Forelimb muscle (tissue), 1 donor: ENCODE data around the gene DAB2IP. TPM values are rescaled to one million over a fixed set of nuclear protein-coding genes. Genes with fewer than 3 reads are reported as not detected.

ENCODE experiments used
- DNase-seq: peaks from one replicate; pipeline ENCODE4 v3.0.0-alpha.2; 2013; ENCODE audit warnings: low read depth
- polyA plus RNA-seq: library from polyadenylated mRNA; unstranded; fragments of 120-200 nt; gene quantifications from one replicate; pipeline ENCODE4 v1.2.1, GENCODE V29; 2013; ENCODE audit not compliant: insufficient read length

The DAB2IP gene
- polyA plus RNA-seq, 1 donor, result 41.0 TPM

DNA sequence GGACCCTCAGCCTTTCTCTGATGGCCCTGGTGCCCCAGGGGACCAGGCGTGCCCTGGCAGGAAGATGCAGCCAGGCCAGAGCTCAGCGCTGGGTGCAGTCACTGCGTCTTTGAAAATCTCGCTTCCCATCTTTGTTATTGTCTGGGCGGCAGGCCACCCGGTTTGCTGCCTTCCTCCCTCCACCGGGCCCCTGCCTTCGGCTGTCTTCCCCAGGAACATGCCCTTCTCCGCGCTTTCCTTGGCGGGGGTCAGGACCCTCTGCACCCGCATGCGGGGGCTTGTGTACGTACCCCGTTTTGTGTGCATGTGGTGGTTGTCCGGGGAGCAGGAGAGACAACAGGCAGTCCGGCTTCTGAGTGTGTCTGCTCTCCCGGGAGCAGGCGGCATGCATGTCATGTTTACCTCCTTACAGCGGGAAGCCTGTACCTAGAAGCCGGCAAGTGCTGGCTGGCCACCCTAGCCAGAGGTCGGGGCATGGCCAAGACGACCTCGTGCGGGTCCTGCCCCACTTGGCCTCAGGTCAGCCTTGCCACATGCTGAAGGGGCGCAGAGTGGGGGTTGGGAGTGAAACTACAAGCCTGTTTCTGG lies 49.5 kb downstream of the DAB2IP start:
- DNase-seq, result no peak

DNA sequence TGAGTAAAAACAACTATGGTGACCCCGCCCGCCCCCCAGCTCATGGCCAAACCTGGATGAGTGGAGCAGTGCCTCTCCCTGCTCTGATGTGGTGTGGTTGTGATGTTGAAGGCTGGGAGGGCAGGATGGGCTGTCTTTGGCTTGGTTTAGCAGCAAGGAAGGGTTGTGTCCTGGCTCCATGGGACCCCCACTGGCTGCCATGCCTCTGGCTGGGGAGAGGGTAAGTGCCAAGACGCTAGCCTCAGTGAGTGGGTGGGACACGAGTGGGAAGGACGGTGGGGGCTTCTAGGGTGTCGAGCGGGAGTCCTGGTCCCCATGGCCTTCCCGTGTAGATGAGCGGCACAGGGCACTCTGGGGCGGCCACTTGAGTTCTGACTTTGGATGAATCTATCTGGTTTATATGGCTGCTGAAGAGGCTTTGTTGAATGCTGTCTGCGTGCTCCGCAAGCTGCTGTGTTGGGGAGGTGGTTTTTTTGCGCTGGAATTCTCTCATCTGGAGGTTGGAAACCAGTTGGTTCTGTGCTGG lies 50.4 kb downstream of the DAB2IP start:
- DNase-seq, result no peak

DNA sequence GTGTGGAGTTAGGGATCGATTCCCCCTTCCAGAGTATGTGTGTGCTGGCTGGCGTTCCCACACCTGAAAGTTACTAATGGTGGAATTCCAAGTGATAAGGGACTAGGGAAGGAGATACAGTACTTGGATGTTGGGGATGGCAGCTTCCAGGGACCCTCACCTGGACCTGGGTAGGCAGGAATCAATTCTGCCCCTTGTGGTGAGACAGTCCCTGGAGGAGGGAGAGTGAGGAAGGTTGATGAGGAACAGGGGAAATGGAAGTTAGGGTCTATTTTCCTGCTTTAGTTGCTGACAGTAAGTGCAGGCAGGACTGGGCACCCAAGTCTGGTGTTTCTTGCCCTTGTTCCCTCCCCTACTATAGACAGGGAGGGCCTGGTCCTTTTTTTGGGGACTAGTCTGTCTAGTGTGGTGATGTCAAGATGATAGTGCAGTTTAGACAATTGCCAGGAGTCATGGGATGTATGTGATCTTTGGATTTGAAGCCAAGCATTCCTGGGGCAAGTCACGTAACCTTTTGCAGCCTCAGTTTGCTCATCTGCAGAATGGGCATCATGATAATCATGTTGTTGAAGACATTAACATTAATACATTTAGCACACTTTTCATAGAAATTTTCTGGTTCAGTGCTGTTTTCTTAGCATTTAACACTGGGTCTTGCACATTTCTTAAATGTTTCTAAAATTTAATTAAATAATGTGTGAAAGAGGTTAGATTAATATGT lies 51.7 kb downstream of the DAB2IP start:
- DNase-seq, result no peak

DNA sequence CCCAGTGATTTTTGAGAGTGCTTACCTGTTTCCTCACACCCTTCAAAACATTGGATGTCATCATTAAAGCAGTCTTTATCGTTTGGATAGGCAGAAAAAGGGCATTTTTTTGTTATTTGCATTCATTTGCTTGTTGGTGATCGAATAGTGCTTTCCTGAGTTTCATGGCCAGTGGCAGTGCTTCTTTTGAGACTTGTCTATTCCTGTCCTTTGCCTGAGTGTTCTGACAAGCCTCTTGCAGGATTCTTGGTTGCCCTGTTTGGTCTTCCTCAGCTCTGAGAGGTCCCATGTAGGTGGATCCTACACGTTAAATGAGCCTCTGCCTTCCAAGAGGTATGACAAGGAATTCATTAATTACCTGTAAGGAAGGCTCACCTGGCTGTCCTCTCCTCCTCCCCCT lies 52.8 kb downstream of the DAB2IP start:
- no peak for DNase-seq

DNA sequence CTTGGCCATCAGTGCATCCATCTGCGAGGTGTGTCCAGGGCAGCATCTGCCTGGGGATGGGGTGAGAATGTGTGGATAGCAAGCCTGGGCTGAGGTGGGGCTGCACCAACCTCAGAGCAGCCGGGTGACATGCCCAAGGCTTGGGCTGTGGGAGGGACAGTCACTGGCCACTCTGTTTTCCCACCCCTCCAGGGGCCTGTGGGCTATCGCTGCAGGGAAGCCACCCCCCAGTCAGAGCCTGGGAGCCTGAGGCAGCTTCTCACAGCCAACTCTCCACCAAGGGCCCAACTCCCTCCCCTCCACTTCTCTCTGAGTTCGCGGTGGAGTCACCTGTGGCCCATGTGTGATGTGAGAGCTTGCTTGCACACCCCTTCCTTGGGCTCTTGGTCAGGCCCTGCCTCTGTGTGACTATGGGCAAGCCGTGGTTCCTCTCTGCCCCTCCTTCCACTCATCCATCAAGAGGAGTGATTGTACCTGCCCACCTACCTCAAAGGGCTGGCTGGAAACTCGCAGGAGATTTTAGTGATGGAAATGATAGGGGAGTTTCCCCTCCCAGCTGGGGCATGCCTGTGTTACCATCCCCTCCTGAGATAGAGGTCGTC lies 54.8 kb downstream of the DAB2IP start:
- no peak for DNase-seq

DNA sequence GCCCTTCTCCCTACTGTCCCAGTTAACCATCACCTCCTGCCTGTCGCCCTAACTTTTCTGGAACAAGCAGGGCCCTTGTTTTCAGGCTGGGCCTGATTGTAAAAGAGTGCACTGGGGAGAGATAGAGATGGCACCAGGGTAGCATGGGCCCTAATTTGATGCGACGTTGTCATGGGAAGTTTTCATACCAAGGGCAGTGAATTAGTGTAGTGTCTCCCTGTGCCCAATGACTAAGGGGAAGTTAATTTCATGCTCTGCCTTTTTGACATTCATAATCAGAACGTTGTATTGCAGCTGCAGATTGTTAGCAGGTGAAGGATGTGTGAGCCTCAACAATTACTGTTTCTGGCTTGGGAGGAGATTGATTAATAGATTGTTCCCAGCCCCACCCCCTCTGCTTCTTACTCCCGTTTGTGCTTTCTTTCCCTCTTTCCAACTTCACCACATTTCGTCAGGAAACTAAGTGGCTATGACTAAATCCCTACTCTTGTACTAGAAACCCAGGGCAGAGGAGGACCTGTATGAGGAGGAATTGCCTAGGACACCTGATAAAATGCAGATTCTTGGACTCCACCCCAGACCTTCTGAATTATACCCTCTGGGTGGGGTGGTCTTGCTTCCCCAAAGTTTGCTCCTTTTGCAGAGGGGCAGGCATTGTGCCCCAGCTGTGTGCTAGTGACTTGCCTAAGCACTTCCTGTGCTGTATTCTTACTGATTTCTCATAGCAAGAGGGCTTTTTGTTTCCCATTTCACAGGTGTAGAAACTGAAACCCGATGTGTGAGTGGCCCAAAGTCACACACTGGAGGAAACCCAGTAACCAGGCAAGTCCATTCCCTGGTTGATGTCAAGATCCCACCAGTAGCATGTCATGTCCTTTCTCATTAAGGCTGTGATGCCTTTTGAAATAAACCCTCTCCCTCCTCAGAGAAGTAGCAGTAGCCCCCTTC lies 56.3 kb downstream of the DAB2IP start:
- no peak for DNase-seq

DNA sequence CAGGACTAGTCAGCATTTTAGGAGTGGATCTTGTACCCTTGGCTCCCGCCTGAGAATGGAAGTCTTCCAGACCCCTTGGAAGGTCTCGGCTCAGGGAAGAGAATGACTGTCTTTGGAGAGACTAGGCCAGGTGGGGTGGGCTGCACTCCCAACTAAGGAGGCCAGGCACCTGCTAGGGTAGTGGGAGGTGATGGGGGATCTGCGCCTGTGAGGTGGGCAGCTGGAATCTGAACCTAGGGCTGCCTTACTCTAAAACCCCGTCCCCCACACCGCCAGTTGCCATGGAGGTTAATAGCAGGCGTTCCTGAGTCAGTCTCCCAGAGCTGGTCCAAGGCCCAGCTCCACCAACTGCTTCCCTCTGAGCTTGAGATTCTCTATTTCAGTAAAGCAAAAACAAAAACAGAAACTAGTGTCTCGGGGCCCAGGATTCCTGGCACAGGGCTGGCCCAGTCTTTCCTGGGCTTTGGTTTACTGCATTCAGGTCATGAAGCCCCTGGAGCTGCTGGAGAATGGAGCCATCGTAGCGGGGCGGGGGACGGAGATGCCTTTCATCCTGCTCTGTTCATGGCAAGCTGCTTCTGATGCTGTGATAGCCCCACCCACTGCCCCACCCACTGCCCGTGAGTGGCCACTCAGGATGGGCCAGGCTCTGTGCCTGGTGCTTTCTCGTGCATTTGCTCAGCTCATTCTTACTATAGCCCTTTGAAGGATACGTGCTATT lies 57.5 kb downstream of the DAB2IP start:
- DNase-seq, result no peak

DNA sequence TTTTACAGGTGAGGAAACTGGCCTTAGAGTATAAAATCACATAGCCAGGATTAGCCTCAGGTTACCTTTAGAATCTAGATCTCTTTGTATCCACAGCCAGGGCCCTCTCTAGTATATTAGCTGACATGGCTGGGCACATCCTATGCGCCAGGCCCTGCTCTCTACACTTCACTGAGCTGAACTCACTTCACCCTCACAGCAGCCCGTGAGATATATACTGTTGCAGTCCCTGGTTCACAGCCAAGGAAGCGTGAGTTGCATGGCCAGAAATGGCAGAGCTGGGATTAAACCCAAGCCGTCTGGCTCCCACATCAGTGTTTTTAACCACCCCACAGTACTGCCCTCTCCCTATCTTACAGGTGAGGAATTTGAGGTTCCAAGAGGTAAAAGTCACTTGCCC lies 58.4 kb downstream of the DAB2IP start:
- DNase-seq, result no peak

DNA sequence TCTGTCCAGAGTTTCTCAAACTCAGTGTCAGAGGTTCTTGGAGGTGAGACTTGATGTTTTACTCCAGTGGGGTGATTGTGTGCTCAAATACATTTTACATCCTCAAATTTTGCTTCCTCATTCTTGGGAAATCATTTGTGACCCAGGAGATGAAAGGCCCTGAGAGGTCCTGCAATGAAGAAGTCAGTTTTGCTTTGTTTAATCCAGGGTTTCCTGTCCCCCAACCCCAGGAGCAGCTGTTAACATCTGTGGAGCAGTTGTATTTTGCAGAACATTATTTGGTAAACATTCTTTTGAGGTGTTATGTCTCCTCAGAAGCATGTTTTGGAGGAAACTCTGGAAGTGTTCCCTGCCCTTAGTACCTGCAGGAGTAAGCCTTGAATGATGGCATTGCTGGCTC lies 59.8 kb downstream of the DAB2IP start:
- no peak for DNase-seq

DNA sequence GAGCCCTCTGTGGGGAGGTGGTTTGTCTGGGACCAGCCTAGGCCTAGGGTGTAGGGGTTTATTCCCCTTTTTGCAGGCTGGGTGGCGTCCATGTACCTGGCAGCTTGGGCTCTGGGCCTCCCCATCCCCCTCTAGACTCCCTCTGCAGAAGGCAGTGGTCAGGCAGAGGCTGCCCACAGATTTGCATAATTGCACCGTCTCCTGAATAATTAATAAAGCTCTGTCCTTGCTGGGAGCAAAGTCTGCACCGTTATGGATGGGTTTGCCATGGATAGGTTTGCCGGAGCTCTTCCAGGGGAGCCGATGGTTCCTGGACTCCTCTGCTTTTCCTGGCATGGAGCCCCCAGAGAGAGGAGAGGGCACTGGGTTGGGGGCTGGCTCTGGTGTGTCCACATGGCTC lies 60.4 kb downstream of the DAB2IP start:
- no peak for DNase-seq

DNA sequence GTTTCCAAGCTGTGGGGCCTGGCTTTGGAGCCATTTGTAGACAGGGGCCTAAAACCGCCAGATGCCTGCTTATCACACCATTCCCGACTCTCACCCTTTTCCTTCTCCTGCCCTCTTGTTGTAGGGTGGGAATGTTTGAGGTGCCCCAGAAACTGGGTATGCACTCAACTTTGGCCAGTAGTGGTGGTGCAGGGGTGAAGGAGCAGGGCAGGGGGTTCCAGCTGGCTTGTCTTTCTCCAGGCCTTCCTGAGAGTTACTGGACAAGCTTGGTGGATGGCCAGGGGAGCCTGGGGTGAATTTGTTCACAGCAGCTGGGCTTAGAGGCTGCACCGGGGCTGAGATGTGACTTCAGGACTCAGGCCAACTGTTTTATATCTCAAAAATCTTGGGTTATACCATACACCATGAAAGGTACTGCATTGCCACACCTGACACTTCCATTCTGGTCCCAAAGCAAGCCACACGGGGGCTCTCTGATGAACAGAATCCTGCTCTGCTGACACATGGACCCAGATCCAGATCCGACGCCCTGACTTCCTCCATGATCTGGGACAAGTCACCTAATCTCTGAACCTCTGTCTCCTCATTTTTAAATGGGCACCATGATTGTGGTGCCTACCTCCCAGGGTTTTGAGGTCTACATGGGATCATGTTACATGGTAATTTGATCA lies 62.1 kb downstream of the DAB2IP start:
- DNase-seq, result no peak

DNA sequence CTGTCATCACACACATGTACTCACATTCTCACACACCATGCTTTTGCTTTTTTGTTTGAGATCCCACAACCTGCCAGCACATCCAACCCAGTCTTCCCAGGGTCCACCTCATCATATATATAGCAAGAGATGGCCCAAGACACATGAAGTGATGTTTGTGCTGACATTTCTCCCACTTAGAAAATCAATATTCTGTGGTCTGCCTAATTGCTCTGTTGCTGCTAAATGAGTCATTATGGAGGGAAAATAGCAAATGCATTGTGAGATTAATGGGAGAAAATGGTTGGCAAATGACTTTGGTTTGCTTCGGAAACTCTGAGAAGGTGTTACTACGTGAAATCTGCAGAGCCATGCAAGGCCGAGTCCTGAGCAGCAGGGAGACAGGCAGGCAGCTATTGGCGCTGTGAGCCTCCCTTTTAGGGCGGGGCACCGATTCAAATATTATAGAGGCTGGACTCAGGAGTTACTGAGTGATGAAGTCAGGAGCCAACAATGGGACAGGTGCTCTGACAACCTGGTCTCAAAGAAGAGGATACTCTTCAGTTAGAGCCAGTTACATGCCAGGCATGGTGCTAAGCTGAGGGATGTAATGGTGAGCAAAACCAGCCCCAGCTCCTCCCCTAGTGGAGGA lies 62.8 kb downstream of the DAB2IP start:
- DNase-seq, result no peak

DNA sequence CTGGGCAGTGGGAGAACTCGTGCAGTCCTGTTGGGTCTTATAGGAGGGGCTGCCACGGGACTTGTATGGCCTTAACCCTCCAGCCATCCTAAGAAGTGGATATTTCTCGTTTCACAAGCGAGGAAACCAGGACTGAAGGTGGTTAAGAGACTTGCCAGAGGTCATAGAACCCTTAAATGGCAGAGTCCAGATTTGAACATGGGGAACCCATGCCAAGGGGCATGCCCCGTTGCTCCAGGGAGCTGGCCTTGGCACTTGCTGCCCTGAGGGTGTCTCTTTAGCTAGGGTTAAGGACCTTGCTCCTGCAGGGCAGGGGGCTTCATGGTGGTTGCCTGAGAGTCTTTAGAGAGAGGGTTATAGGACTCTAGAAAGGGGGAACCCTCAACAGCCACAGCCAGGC lies 63.4 kb downstream of the DAB2IP start:
- no peak for DNase-seq

DNA sequence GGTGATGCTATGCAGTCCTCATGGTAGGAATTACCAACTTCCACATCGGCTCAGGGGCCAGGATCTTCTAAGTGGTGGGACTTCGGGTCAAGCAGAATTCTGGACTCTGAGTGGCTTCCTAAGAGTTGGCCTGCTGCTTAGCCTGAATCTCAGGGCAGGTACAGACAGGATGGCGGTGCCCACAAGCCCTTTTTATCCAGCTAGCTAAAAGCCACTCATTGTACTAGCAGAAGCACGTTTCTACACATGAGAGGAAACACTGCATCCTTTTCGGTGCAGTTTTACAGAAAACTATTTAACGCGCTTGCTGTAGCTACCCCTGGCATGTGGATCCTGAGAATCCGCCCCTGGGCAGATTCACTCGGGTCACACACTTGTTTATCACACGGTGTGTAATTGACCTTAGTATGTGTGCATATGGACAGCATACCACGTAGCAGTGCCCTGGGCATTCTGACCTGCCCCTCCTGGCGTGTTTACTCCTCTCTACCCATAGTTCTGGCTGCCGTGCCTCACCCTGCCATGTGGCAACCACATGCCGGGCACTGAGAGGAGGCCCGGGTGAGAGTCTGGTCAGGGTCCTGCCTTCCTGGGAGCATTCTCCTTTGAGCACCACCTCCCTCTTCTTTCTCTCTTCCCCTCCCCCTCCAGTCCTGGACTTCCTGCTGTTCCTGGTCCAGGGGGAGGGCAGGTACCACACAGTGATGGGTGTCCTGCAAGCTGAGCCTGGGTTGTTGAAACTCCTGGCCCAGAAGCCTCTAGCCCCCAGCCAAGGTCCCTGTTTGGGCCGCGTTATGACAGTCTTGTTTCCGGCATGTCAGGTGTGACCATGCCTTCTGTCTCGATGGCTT lies 65.9 kb downstream of the DAB2IP start:
- DNase-seq, result no peak

DNA sequence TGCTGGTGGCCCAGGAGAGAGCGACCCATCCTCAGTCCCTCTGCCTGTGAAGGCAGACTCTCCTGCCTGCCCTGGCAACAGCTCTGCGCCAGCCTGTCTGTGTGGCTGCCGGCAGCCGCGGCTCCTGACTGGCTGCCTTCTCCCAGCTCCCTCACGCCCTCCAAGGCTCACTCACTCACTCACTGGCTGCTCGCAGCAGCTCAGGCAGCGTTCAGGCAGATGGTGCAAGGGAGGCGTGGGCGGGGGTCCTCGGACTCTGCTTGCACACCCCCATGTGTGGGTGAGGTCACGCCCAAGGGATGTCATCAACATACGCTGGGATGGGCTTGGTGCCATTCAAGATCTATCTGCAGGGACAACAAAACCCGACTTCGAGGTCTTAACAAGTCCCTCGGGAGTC lies 66.7 kb downstream of the DAB2IP start:
- no peak for DNase-seq

DNA sequence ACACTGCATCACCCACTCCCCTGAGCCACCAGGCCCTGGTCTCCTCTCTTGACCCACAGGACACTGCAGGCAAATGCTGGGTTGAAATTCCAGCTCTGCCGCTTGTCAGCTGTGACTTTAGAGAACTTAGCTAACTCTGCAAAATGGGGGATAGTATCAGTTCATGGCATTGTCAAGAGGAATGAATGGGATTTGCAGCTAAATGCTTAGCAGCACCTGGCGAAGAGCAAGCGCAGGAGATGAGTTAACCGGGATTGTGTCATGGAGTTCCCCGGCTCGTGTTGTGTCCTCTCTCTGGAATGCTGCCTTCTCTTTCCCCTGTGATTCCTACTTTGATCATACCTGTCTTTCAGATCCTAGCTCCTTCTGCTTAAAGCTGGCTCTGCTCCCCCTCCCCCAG lies 67.1 kb downstream of the DAB2IP start:
- DNase-seq, result no peak

DNA sequence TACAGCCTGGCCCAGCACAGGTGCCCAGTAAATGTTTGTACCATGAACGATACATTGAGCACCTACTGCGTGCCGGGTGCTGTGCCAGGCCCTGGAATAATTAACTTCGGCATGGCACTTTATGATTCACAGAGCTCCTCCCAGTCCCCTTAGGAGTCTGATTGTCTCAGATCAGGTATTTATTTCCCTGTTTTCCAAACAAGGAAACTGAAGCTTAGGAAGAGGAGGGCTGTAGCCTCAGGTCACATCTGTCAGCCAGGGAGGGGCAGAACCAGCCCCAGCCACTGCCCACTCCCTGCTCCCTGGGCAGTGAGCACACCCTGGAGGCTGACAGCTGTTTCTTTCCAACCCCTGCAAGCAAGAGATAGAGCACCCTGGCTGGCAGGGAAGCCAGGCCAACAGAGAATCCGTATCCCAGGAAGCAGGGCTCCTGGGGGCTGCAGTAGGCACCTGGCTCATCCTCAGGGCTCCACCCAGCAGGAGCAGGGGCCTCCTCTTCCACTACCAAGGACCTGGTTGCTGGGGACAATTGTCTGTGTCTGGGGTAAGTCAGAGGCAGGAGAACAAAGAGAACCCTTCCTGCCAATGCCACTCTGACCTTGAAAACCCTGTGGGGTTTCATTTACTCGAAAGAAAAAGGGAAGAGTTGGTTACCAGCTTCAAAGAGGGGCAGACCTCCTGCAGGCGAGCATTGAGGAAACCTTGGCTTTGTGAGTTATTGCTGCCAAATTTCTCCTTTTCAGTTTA lies 69.0 kb downstream of the DAB2IP start:
- DNase-seq, result no peak

DNA sequence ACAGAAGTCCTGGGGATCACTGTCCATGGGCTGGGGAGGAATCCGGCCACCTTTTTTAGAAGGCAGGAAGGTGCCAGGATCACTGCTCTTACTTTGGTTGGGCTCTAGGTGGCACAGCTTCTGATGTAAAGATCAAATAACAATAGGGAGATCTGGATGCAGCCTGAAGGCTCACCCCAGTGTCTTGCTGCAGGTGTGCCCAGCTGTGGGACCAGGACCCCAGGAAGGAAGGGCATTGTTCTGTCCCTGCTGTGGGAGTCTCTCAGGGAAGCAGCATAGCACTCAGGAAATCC lies 69.6 kb downstream of the DAB2IP start:
- DNase-seq, result no peak

DNA sequence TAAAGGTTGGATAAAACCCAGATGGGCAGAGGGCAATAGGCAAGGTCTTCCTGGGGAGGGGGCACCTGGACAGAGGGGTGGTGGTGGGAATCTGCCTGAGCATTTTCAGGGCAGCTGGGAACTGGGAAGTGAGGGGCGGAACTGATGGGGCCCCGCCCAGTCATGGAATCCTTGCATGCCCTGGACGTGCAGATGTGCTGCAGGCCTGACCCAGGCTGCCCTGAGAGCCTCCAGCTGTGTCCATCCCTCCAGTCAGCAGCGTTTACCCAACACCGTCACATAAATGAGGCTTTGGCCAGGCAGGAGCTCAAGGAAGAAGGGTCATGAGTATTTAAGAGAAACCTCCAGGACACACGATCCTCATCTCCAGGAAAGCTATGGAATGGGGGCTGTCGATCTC lies 70.3 kb downstream of the DAB2IP start:
- DNase-seq, result no peak
